Neural cell (in vitro differentiated cells): ENCODE measurements around the gene SARS2. TPM values are rescaled to one million over a fixed set of nuclear protein-coding genes. Genes with fewer than 3 reads are reported as not detected.

Experiments
- H2AFZ ChIP-seq: fragments of 200-600, 300-800 bp; sonication (generic), shearing (Covaris generic); 2 replicates; pipeline ENCODE4 v1.6.0; 2014; ENCODE audit warnings: low read depth, mild to moderate bottlenecking, antibody characterized with exemption, low read length, moderate library complexity
- H3F3A ChIP-seq: fragments of 200-600 bp; shearing (Covaris generic); 2 replicates; pipeline ENCODE4 v1.6.1; 2016; ENCODE audit warnings: mild to moderate bottlenecking, moderate library complexity, mixed read lengths, antibody characterized with exemption, low read length; ENCODE audit not compliant: insufficient read depth, poor library complexity, severe bottlenecking
- H3K27ac ChIP-seq: fragments of 200-600, 300-800 bp; sonication (generic), shearing (Covaris generic); 2 replicates; pipeline ENCODE4 v1.5.1; 2014; ENCODE audit warnings: mild to moderate bottlenecking, low read length, moderate library complexity
- H3K27me3 ChIP-seq: fragments of 300-800, 200-600 bp; sonication (generic), shearing (Covaris generic); 2 replicates; pipeline ENCODE4 v1.6.0; 2014; ENCODE audit warnings: mild to moderate bottlenecking, low read depth, low read length, moderate library complexity; ENCODE audit not compliant: insufficient read depth
- H3K36me3 ChIP-seq: fragments of 300-800, 200-600 bp; sonication (generic), shearing (Covaris generic); 2 replicates; pipeline ENCODE4 v1.5.1; 2014; ENCODE audit warnings: mild to moderate bottlenecking, antibody characterized with exemption, low read length, moderate library complexity; ENCODE audit not compliant: insufficient read depth
- H3K4me2 ChIP-seq: fragments of 300-800, 200-600 bp; sonication (generic), shearing (Covaris generic); 2 replicates; pipeline ENCODE4 v1.6.0; 2014; ENCODE audit warnings: mild to moderate bottlenecking, low read length
- H3K4me3 ChIP-seq: fragments of 300-800, 200-600 bp; sonication (generic), shearing (Covaris generic); 2 replicates; pipeline ENCODE4 v1.5.1; 2014; ENCODE audit warnings: mild to moderate bottlenecking, low read length, moderate library complexity
- H3K79me2 ChIP-seq: fragments of 200-600 bp; shearing (Covaris generic); replicated peaks from 2 replicates; pipeline ENCODE4 v1.6.0; 2014; ENCODE audit warnings: mild to moderate bottlenecking, low read length, moderate library complexity; ENCODE audit not compliant: insufficient read depth
- H3K9ac ChIP-seq: fragments of 300-800, 200-600 bp; sonication (generic), shearing (Covaris generic); 2 replicates; pipeline ENCODE4 v1.6.1; 2016; ENCODE audit warnings: mild to moderate bottlenecking, low read length, mixed read lengths
- H3K9me2 ChIP-seq: fragments of 200-600 bp; shearing (Covaris generic); 2 replicates; pipeline ENCODE4 v1.6.1; 2016; ENCODE audit warnings: mild to moderate bottlenecking, low read length, mixed read lengths; ENCODE audit not compliant: insufficient read depth
- H3K9me3 ChIP-seq: fragments of 200-600, 300-800 bp; sonication (generic), shearing (Covaris generic); 2 replicates; pipeline ENCODE4 v1.6.1; 2016; ENCODE audit warnings: mild to moderate bottlenecking, mixed run types, low read length, moderate library complexity, mixed read lengths
- H4K20me1 ChIP-seq: fragments of 200-600 bp; shearing (Covaris generic); 2 replicates; pipeline ENCODE4 v1.6.1; 2016; ENCODE audit warnings: mild to moderate bottlenecking, mixed run types; ENCODE audit not compliant: insufficient read depth
- EP300 ChIP-seq: fragments of 450-650 bp; conservative IDR thresholded peaks from 2 replicates; pipeline ENCODE4 v1.6.1; 2014; ENCODE audit warnings: antibody characterized with exemption, mild to moderate bottlenecking, moderate library complexity; ENCODE audit not compliant: poor library complexity, severe bottlenecking
- EZH2 ChIP-seq: fragments of 200-600, 300-800 bp; shearing (Covaris generic), sonication (generic); IDR thresholded peaks from 2 replicates; pipeline ENCODE4 v1.6.1; 2014; ENCODE audit warnings: antibody characterized with exemption, low read length, borderline replicate concordance, mild to moderate bottlenecking; ENCODE audit not compliant: insufficient read depth, poor library complexity, severe bottlenecking
- MXI1 ChIP-seq: fragments of 450-650 bp; conservative IDR thresholded peaks from 2 replicates; pipeline ENCODE4 v1.6.1; 2014; ENCODE audit warnings: antibody characterized with exemption, mild to moderate bottlenecking; ENCODE audit not compliant: poor library complexity, severe bottlenecking
- POLR2AphosphoS5 ChIP-seq: IDR thresholded peaks from 2 replicates; pipeline ENCODE4 v1.6.1; 2012
- RAD21 ChIP-seq: fragments of 450-650 bp; conservative IDR thresholded peaks from 2 replicates; pipeline ENCODE4 v1.6.1; 2014; ENCODE audit warnings: antibody characterized with exemption, mild to moderate bottlenecking, moderate library complexity
- SMC3 ChIP-seq: fragments of 450-650 bp; conservative IDR thresholded peaks from 2 replicates; pipeline ENCODE4 v1.6.1; 2014; ENCODE audit warnings: antibody characterized with exemption, mild to moderate bottlenecking, moderate library complexity; ENCODE audit not compliant: poor library complexity
- TAF1 ChIP-seq: IDR thresholded peaks from 2 replicates; pipeline ENCODE4 v1.6.1; 2012; ENCODE audit warnings: low read depth
- polyA plus RNA-seq: library from polyadenylated mRNA; depleted of rRNA; stranded (reverse); fragments of >200 nt; gene quantifications from 2 replicates; pipeline ENCODE4 v1.2.3, GENCODE V29; 2014
- TF ChIP-seq, protein P1 (sequence below): fragments of 450-650 bp; IDR thresholded peaks from 2 replicates; pipeline ENCODE4 v1.5.1; 2014; ENCODE audit warnings: antibody characterized with exemption, mild to moderate bottlenecking, moderate library complexity; ENCODE audit not compliant: poor library complexity, severe bottlenecking
- TF ChIP-seq, protein P2 (sequence below): IDR thresholded peaks from 2 replicates; pipeline ENCODE4 v1.6.1; 2012; ENCODE audit warnings: borderline replicate concordance

SARS2 gene
- polyA plus RNA-seq, 1 donor from 2014 or later, result 14.6 TPM

DNA sequence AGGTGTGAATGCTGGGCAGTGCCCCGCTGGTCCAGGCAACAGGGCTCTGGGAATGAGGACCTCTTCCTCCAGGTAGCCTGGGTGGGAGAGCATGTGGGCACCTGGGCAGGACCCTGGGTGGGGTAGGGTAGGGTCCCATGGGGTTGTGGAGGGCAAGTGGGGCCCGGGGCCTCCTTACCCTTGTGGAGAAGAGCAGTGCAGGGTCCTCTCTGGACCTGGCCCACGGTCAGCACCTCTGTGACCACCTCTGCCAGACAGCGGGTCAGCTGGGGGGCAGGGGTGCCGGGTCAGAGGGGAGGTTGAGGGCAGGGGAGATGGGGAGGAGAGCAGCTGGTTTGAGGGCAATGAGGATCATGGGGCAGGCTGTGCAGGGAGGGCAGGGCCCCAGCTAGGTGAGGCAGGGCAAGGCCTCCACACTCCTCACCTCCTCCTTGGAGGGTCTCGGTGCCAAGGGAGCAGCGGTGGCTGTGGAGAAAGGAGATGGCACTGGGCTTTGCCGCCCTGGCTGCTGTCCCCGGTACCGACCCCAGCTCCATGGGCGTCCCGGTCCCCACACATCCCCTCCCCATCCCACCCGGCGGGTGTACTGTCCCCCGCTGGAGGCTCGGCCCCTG, 19.1 kb downstream of the SARS2 start:
- no peak overlapping the region for H3K4me3 ChIP-seq
- no peaks in the 10 kb centered on the region for H3K79me2 ChIP-seq
- no peaks in the 10 kb centered on the region for H3K9me3 ChIP-seq
- H3K9me2 ChIP-seq, result no peaks in the 10 kb centered on the region
- no peaks in the 10 kb centered on the region for H4K20me1 ChIP-seq
- no peak overlapping the region for H3K27ac ChIP-seq
- H2AFZ ChIP-seq, result no peak overlapping the region
- H3K4me2 ChIP-seq, result no peak overlapping the region
- H3K36me3 ChIP-seq, result no peaks in the 10 kb centered on the region
- H3F3A ChIP-seq, result no peaks in the 10 kb centered on the region
- H3K27me3 ChIP-seq, result no peaks in the 10 kb centered on the region
- H3K9ac ChIP-seq, result no peak overlapping the region
- TF ChIP-seq POLR2AphosphoS5, result no peak
- TF ChIP-seq SMC3, result no peak
- TF ChIP-seq, protein P1, sequence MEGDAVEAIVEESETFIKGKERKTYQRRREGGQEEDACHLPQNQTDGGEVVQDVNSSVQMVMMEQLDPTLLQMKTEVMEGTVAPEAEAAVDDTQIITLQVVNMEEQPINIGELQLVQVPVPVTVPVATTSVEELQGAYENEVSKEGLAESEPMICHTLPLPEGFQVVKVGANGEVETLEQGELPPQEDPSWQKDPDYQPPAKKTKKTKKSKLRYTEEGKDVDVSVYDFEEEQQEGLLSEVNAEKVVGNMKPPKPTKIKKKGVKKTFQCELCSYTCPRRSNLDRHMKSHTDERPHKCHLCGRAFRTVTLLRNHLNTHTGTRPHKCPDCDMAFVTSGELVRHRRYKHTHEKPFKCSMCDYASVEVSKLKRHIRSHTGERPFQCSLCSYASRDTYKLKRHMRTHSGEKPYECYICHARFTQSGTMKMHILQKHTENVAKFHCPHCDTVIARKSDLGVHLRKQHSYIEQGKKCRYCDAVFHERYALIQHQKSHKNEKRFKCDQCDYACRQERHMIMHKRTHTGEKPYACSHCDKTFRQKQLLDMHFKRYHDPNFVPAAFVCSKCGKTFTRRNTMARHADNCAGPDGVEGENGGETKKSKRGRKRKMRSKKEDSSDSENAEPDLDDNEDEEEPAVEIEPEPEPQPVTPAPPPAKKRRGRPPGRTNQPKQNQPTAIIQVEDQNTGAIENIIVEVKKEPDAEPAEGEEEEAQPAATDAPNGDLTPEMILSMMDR, result no peak
- TF ChIP-seq EP300, result no peak
- no peak for TF ChIP-seq RAD21
- TF ChIP-seq EZH2, result no peak
- TF ChIP-seq TAF1, result no peak
- TF ChIP-seq MXI1, result no peak
- TF ChIP-seq, protein P2, sequence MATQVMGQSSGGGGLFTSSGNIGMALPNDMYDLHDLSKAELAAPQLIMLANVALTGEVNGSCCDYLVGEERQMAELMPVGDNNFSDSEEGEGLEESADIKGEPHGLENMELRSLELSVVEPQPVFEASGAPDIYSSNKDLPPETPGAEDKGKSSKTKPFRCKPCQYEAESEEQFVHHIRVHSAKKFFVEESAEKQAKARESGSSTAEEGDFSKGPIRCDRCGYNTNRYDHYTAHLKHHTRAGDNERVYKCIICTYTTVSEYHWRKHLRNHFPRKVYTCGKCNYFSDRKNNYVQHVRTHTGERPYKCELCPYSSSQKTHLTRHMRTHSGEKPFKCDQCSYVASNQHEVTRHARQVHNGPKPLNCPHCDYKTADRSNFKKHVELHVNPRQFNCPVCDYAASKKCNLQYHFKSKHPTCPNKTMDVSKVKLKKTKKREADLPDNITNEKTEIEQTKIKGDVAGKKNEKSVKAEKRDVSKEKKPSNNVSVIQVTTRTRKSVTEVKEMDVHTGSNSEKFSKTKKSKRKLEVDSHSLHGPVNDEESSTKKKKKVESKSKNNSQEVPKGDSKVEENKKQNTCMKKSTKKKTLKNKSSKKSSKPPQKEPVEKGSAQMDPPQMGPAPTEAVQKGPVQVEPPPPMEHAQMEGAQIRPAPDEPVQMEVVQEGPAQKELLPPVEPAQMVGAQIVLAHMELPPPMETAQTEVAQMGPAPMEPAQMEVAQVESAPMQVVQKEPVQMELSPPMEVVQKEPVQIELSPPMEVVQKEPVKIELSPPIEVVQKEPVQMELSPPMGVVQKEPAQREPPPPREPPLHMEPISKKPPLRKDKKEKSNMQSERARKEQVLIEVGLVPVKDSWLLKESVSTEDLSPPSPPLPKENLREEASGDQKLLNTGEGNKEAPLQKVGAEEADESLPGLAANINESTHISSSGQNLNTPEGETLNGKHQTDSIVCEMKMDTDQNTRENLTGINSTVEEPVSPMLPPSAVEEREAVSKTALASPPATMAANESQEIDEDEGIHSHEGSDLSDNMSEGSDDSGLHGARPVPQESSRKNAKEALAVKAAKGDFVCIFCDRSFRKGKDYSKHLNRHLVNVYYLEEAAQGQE, result no peak

DNA sequence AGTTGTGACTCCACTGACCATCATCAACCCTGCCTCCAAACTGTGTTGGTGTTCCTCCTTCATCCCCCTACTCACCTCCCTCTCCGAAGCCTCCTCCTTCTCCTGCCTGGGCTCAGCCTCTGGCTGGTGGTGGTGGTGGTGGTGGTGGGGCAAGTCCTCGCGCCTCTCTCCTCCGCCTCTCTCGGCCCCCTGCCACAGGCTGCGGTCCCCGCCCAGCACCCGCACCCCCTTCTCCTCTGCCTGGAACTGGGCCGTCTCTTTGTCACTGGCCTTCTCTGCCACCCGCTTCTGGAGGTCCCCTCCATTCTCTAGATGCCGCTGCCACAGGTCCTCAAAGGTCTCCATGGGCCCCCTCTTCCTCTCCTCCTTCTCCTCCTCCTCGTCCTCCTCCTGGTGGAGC, 20.1 kb downstream of the SARS2 start:
- Histone ChIP-seq H3K9me2 (no peaks in the 10 kb centered on the region), H3K27ac (no peak overlapping the region), H2AFZ (no peak overlapping the region), H3K4me3 (no peak overlapping the region), H3K9ac (no peak overlapping the region), H3K79me2 (no peaks in the 10 kb centered on the region), H3K27me3 (no peaks in the 10 kb centered on the region), H3K9me3 (no peaks in the 10 kb centered on the region), H3K36me3 (no peaks in the 10 kb centered on the region), H4K20me1 (no peaks in the 10 kb centered on the region), H3K4me2 (no peak overlapping the region), H3F3A (no peaks in the 10 kb centered on the region)
- no peak for TF ChIP-seq EZH2
- no peak for TF ChIP-seq MXI1
- TF ChIP-seq, protein P2, result no peak
- no peak for TF ChIP-seq SMC3
- TF ChIP-seq RAD21, result no peak
- no peak for TF ChIP-seq EP300
- TF ChIP-seq TAF1, result no peak
- TF ChIP-seq POLR2AphosphoS5, result no peak
- TF ChIP-seq, protein P1, result no peak
